BLaER1 treated with 17β-estradiol and CSF1 and Interleukin-3, amounts not matched to agents 10 nM and 100 nM (cell line): ENCODE results near the gene RTF1.
"Not testable (repeated sequence)": the region's sequence is repeated elsewhere in the genome, so short reads cannot be mapped to it uniquely, and the experiment has no call there.

Experiments
- H3K27ac ChIP-seq, 11 experiments: shearing (Covaris generic); formaldehyde crosslinking; 2 replicates each; pipeline ENCODE4 v1.8.1; 2022
- H3K27me3 ChIP-seq, 11 experiments: shearing (Covaris generic); formaldehyde crosslinking; 2 replicates each; pipeline ENCODE4 v1.8.1; 2022
- H3K36me3 ChIP-seq, 11 experiments: shearing (Covaris generic); formaldehyde crosslinking; 2 replicates each; pipeline ENCODE4 v1.8.1; 2022
- H3K4me1 ChIP-seq, 10 experiments: shearing (Covaris generic); formaldehyde crosslinking; 2 replicates each; pipeline ENCODE4 v1.8.1; 2022
- H3K4me2 ChIP-seq, 11 experiments: shearing (Covaris generic); formaldehyde crosslinking; 2 replicates each; pipeline ENCODE4 v1.8.1; 2022
- H3K4me3 ChIP-seq, 10 experiments: shearing (Covaris generic); formaldehyde crosslinking; 2 replicates each; pipeline ENCODE4 v1.8.1; 2022
- H3K9ac ChIP-seq, 11 experiments: shearing (Covaris generic); formaldehyde crosslinking; 2 replicates each; pipeline ENCODE4 v1.8.1; 2022
- H3K9me3 ChIP-seq, 11 experiments: shearing (Covaris generic); formaldehyde crosslinking; replicated peaks in 1 of 11; 2 replicates each; pipeline ENCODE4 v1.8.1; 2022
- H4K20me1 ChIP-seq, 11 experiments: shearing (Covaris generic); formaldehyde crosslinking; 2 replicates each; pipeline ENCODE4 v1.8.1; 2022
- Cebpa-rat ChIP-seq, 11 experiments: shearing (Covaris generic); IDR thresholded peaks; 2 replicates each; pipeline ENCODE4 v1.8.1; 2022

Gene RTF1

GRCh38 chr15:41416742-41417417 lies at the start of gene RTF1:
TSS of gene RTF1 (plus strand) at chr15:41417095. CDS start at chr15:41417116, 21 bp downstream.
- Histone ChIP-seq H3K27me3 (no peaks in the 10 kb centered on the region), H3K4me3 (peak within 1 kb of the TSS; percentile 76 to 99 (median 94)), H3K4me2 (peak within 1 kb of the TSS; percentile 85 to 98 (median 93)), H3K36me3 (peaks cover 0 to 15% (median 4%) of the 10 kb centered on the region in 11 experiments; a peak in 8 of 22 replicates), H3K4me1 (peaks cover 21 to 43% (median 30%) of the 10 kb centered on the region in 10 experiments), H3K9me3 (no peaks in the 10 kb centered on the region), H4K20me1 (peaks cover 38 to 49% (median 48%) of the 10 kb centered on the region in 11 experiments; a peak in 21 of 22 replicates), H3K27ac (peak within 1 kb of the TSS; percentile 76 to 95 (median 89)), H3K9ac (peak within 1 kb of the TSS; percentile 91 to 98 (median 96))
- TF ChIP-seq Cebpa-rat (IDR thresholded peaks at IDR 0.05) = no peak

- no peak overlapping the region for H3K4me3 ChIP-seq
- peaks cover 42 to 100% (median 100%) of the 10 kb centered on the region in 11 experiments for H3K36me3 ChIP-seq
- H4K20me1 ChIP-seq = peaks cover 0 to 54% (median 15%) of the 10 kb centered on the region in 11 experiments; a peak in 13 of 22 replicates
- no peak overlapping the region for H3K4me2 ChIP-seq
- H3K27ac ChIP-seq = no peak overlapping the region
- no peaks in the 10 kb centered on the region for H3K9me3 ChIP-seq
- H3K9ac ChIP-seq = no peak overlapping the region
- no peak for TF ChIP-seq Cebpa-rat (IDR thresholded peaks at IDR 0.05)
- H3K27me3 ChIP-seq = no peaks in the 10 kb centered on the region
- H3K4me1 ChIP-seq = no peaks in the 10 kb centered on the region
Observed at GRCh38 chr15:41367418-41367817, 49.5 kb upstream of the RTF1 start.

GRCh38 chr15:41377978-41378377 lies 38.9 kb upstream of the RTF1 start:
- Histone ChIP-seq H3K27me3 (no peaks in the 10 kb centered on the region), H3K4me3 (no peak overlapping the region), H3K9me3 (peaks cover 0 to 11% (median 0%) of the 10 kb centered on the region in 11 experiments; a peak in 7 of 22 replicates), H3K27ac (no peak overlapping the region), H3K36me3 (peaks cover 58 to 90% (median 88%) of the 10 kb centered on the region in 11 experiments), H3K4me2 (no peak overlapping the region), H3K9ac (no peak overlapping the region), H4K20me1 (peaks cover 0 to under 1% (median 0%) of the 10 kb centered on the region in 11 experiments; a peak in 5 of 22 replicates), H3K4me1 (no peaks in the 10 kb centered on the region)
- no peak for TF ChIP-seq Cebpa-rat (IDR thresholded peaks at IDR 0.05)

DNA sequence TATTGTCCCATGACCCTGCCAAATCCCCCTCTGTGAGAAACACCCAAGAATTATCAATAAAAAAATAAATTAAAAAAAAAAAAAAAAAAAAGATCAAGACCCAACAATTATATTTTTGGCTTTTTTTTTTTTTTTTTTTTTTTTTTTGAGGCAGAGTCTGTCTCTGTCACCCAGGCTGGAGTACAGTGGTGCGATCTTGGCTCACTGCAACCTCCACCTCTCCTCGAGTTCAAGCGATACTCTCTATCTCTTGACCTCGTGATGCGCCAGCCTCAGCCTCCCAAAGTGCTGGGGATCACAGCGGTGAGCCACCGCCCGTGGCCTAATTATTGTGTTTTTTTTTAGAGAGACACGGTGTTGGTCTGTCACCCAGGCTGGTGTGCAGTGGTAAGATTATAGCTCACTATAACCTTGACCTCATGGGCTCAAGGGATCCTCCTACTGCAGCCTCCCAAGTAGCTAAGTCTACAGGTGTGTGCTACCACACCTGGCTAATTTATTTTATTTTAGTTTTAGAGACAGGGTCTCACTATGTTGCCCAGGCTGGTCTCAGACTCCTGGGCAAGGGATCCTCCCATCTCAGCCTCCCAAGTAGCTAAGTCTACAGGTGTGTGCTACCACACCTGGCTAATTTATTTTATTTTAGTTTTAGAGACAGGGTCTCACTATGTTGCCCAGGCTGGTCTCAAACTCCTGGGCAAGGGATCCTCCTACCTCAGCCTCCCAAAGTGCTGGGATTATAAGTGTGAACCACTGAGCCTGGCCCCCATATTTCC lies 32.7 kb upstream of the RTF1 start:
- Histone ChIP-seq H3K36me3 (peaks cover 67 to 79% (median 77%) of the 10 kb centered on the region in 11 experiments), H3K9me3 (peaks cover 0 to 11% (median 0%) of the 10 kb centered on the region in 11 experiments; a peak in 7 of 22 replicates)
- not testable (repeated sequence) for H3K4me1 ChIP-seq, H3K27ac ChIP-seq, H3K4me2 ChIP-seq, H4K20me1 ChIP-seq, H3K27me3 ChIP-seq, H3K9ac ChIP-seq, H3K4me3 ChIP-seq

DNA sequence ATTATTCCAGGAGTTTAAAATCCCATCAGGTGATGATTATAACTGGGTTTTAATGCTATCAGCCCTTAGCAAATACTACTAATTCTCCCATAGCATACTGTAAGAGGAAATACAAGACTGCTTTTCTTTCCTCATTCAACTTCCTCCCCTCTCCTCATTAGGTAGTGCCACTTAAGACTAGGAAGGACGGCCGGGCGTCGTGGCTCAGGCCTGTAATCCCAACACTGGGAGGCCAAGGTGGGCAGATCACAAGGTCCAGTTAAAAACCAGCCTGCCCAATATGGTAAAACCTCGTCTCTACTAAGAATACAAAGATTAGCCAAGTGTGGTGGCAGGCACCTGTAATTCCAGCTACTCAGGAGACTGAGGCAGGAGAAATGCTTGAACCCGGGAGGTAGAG lies 29.2 kb upstream of the RTF1 start:
- H3K4me3 ChIP-seq = no peak overlapping the region
- H3K9ac ChIP-seq = no peak overlapping the region
- H3K27ac ChIP-seq = no peak overlapping the region
- H3K27me3 ChIP-seq = no peaks in the 10 kb centered on the region
- TF ChIP-seq Cebpa-rat (IDR thresholded peaks at IDR 0.05) = no peak
- H3K36me3 ChIP-seq = peaks cover 58 to 86% (median 72%) of the 10 kb centered on the region in 11 experiments
- H3K4me2 ChIP-seq = no peak overlapping the region
- H3K9me3 ChIP-seq = no peaks in the 10 kb centered on the region
- H3K4me1 ChIP-seq = 0 out of 20 replicates have a peak, but pooled peaks cover 0 to 5% (median 0%) of the 10 kb centered on the region in 10 experiments
- no peaks in the 10 kb centered on the region for H4K20me1 ChIP-seq

- Histone ChIP-seq H3K9me3 (no peaks in the 10 kb centered on the region), H3K27ac (no peak overlapping the region), H3K27me3 (no peaks in the 10 kb centered on the region), H3K4me1 (0 out of 20 replicates have a peak, but pooled peaks cover 0 to 6% (median 0%) of the 10 kb centered on the region in 10 experiments), H3K4me2 (no peak overlapping the region), H3K4me3 (no peak overlapping the region), H3K36me3 (peaks cover 52 to 98% (median 77%) of the 10 kb centered on the region in 11 experiments), H3K9ac (no peak overlapping the region), H4K20me1 (peaks cover 0 to 4% (median 0%) of the 10 kb centered on the region in 11 experiments; a peak in 1 of 22 replicates)
- TF ChIP-seq Cebpa-rat (IDR thresholded peaks at IDR 0.05) = no peak
Observed at GRCh38 chr15:41392659-41393058, 24.2 kb upstream of the RTF1 start.

DNA sequence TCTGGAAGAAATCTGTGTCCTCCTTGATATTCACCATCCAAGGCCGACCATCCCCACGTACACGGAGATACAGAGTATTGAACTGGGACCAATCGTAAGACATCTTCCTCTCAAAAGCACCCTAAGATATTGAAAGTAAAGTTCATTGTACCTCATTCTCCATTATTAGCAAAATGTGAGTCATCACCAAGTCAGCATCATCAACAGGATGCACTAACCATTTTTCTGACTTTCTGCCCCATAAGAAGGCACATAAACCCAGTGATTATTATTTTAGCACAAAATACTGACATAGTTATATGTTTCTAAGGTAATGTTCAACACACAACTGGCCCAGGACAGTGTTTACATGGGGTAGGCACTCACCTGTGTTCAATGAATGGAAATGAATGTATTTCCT lies 22.0 kb upstream of the RTF1 start:
- Histone ChIP-seq H3K4me1 (0 out of 20 replicates have a peak, but pooled peaks cover 0 to 6% (median 0%) of the 10 kb centered on the region in 10 experiments), H3K9me3 (no peaks in the 10 kb centered on the region), H3K27me3 (no peaks in the 10 kb centered on the region), H3K4me2 (no peak overlapping the region), H3K4me3 (no peak overlapping the region), H3K9ac (no peak overlapping the region), H4K20me1 (peaks cover 0 to 4% (median 0%) of the 10 kb centered on the region in 11 experiments; a peak in 1 of 22 replicates), H3K36me3 (peaks cover 36 to 87% (median 54%) of the 10 kb centered on the region in 11 experiments), H3K27ac (no peak overlapping the region)
- TF ChIP-seq Cebpa-rat (IDR thresholded peaks at IDR 0.05) = no peak

GRCh38 chr15:41396111-41396510 lies 20.8 kb upstream of the RTF1 start:
- Histone ChIP-seq H3K9me3 (no peaks in the 10 kb centered on the region), H3K36me3 (peaks cover 34 to 78% (median 53%) of the 10 kb centered on the region in 11 experiments), H3K4me2 (no peak overlapping the region), H3K9ac (no peak overlapping the region), H3K27ac (no peak overlapping the region), H3K27me3 (no peaks in the 10 kb centered on the region), H4K20me1 (peaks cover 0 to 4% (median 0%) of the 10 kb centered on the region in 11 experiments; a peak in 1 of 22 replicates), H3K4me1 (peaks cover 1 to 11% (median 2%) of the 10 kb centered on the region in 10 experiments; a peak in 18 of 20 replicates), H3K4me3 (no peak overlapping the region)
- TF ChIP-seq Cebpa-rat (IDR thresholded peaks at IDR 0.05) = no peak

DNA sequence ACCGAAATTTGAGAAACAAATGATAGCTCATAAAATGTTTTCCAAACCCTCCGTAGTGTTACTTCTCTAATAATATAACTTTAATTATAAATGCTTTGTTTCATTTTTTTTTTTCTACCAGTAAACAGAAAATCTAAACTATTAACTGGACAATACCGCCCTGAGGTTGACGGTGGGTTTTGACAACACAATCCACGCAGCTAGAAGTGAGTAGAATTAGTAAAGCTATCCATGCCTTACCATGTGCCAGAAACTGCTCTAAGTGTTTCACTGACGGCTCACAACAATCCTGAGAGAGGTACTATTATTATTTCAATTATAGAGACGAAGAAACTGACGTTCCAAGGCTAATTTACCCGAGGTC lies 15.0 kb upstream of the RTF1 start:
- no peak for TF ChIP-seq Cebpa-rat (IDR thresholded peaks at IDR 0.05)
- Histone ChIP-seq H3K9me3 (no peaks in the 10 kb centered on the region), H3K36me3 (peaks cover 3 to 21% (median 5%) of the 10 kb centered on the region in 11 experiments; a peak in 16 of 22 replicates), H3K4me1 (peaks cover 25 to 34% (median 30%) of the 10 kb centered on the region in 10 experiments), H3K4me3 (peak overlapping the region; percentile 71 to 94 (median 84)), H4K20me1 (no peaks in the 10 kb centered on the region), H3K4me2 (peak overlapping the region; percentile 61 to 89 (median 77)), H3K9ac (peak overlapping the region; percentile 85 to 96 (median 91)), H3K27me3 (no peaks in the 10 kb centered on the region), H3K27ac (peak overlapping the region; percentile 78 to 92 (median 89))
